Activated T-cell treated with anti-CD3 and anti-CD28 coated beads for 1 hour (primary cell): ENCODE measurements around the gene CSNK2B.
"Not testable (repeated sequence)": the region's sequence is repeated elsewhere in the genome, so short reads cannot be mapped to it uniquely, and the experiment has no call there.

Source experiments
- DNase-seq: peaks from one replicate; pipeline ENCODE4 v3.0.0-alpha.2; 2020; ENCODE audit warnings: low read depth

Gene CSNK2B

DNA sequence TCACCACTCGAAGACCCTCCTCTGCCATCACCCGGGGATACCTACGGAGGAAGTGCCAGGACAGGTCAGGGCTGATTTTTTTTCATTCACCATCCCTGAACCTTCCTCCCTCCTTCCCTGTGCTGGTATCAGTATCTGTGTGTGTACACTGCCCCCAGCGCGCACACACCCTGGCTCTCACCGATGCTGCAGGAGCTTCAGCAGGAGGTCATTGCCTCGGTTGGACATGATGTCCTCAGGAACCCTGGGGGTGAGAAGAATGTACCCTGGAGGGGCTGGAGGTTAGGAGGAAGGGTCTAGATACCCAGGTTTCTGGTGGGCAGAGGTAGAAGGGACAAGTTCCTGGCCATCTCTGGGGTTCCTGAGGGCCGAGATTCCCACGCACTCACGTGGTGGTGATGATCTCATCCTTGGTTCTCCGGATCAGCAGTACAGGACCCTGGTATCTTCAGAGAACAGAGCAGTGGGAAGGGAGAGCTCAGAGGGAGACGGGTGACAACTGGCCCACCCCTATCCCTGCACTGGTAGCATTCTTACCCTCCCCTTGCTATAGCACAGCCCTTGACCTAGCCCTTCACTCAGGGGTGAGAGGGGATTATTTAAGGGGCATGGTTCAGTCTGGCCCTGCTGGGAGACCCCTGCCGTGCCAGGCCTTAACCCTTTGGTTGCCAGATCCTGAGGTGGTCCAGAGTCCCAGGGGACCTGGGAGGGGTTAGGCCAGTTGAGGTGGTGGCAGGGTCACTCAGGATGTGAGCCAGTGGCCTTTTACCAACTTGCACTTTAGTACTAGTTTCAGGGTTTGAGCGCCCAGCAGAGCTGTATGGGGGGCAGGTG is 22.2 kb downstream of the CSNK2B start:
- no peak for DNase-seq

DNA sequence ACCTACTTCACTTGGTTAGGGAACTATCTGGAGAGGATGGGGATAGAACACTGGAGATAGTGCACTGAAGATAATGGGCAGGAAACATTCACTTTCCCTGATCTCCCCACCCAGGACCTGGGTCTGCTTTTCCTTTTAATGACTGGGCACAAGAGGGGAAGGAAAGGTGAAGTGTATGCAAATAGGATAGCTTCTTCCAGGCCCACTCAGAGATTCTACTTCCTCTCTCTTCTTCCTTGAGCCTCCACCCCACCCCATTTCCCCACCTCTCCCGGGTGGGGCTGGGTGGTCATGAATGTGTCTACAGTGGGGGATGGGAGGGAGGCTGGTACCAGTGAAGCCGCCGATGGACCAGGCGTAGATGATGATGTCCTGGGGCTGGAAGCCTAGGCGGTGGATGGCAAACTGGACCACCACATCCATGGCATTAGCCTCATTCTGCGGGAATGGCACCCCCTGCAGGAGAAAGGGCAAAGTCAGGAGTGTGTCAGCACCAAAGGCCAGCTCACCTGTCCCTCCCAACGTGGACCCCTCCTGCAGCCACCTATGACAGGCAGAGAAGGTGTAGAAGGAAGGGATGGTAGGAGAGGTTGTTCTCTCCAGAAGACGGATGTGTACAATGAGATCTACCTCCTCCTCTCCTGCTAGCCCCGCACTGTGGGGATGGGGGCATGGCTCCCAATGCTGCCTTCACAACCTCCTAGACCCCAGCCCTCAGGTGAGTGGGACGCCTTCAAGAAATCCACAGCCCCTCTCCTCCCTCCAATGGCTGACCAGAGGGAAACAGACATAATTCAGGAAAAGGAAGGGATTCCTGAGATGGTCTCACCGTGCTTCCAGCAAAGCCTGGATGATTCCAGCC is 23.6 kb downstream of the CSNK2B start:
- DNase-seq, result no peak

DNA sequence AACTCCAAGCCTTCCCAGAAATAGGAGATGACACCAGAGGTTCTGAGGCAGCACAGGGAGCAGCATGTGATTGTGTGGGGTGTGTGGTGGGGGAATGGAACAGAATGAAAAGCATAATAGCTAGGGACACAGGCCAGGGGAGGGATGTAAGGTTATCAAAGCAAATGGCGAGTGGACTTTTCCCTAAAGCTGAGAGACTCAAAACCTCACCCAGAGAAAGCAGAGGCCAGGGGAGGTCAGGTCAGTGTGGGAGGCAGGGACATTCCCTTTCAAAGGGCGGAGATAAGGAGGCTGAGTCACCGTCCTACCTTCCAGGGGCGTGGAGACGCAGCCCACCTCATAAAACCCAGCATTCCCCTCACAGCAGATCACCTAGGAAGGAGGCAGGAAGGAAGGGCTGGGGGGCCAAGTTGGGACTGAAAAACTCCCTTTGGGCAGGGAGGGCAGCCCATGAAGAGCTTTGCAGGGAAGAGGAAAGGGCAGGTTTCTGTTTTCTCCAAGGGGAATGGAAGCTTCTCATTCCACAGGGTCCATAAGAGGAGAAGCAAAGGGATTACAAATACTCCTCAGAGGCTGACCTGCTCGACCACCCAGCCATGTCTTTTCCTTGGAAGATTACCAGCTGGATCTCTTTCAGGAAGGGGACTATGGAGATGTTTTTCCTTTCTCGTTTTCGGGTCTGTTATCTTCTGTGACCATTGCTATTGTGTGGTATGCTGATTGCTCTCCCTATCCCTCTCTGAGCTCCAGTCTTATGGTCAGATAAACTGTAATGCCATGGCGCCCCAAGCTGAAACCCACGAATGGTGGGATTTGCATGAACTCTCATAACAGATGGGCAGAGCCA is 24.6 kb downstream of the CSNK2B start:
- no peak for DNase-seq

DNA sequence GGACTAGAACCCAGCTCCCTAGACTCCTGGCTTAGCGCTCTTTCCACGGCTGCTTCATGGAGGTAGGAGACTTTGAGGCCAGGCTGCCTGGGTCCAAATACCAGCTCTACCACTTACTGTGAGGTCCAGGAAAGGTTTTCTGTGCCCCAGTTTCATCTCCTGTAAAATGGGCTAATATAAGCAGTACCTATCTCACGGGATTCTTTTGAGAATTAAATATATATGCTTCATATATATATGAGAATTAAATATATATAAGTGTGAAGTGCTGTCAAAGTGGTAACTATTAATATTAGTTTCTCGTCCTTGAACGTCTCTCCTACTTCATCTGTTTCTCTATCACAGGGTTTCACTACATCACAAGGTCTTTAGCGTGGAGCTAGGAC is 25.2 kb downstream of the CSNK2B start:
- DNase-seq, result no peak

DNA sequence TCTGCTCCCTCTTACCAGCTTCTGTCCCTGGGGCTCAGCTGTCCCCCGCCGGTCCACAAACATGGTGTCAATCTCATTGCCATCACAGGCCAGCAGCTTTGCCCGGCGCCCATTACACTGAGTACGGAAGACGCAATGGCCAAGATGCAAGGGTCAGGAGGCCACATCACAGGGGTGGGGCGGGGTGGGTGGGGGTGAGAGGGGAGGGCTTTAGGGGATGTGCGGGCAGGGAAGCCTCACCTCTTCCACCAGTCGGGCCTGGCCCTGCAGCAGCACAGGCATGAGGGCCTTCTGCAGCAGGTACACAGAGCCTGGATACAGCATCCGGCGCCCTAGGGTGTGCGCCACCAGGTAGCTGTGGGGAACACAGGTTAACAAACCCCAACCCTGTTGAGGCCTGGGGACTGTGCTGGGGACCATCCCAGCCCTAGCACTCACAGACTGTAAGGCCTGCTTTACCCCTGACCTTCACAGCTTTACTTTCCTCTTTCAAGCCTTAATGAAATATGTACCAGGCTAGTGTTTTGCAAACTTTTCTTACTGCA is 25.8 kb downstream of the CSNK2B start:
- no peak for DNase-seq

DNA sequence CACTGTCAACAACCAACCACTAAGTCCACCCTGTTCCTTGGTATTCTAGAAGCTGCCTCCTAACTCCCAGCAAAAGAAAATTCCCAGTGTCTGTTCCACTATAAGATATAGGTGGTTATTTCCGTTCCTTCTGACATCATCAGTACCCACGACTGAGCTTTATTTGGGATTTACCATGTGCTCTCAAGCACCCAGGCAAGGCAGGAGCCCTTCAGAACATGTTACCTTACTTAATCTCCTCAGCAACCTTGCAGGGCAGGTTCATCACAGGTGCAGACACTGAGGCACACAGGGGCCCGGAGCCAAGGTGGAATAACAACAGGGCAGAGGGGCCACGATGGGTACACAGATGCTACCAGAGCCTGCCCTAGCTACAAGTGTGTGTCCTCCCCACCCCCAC is 26.5 kb downstream of the CSNK2B start:
- no peak for DNase-seq

DNA sequence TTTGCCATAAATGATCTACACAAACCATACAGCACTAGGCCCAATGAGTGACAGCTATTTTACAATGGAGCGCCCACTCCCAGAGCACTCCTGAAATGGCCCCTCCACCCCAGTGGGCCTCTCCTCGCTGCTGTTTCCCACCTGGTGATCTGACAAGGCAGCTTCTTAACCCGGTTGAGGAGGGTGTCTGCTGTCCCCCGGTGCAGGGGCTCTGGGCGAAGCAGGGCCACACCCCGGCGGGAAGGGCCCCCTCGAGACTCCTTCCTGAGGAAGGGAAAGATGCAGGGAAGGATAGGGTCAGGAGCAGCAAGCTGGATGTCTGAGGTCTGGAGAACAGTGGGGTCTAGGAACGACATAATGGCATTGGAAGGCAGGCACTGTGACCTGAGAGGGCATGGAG is 27.0 kb downstream of the CSNK2B start:
- DNase-seq, result no peak

DNA sequence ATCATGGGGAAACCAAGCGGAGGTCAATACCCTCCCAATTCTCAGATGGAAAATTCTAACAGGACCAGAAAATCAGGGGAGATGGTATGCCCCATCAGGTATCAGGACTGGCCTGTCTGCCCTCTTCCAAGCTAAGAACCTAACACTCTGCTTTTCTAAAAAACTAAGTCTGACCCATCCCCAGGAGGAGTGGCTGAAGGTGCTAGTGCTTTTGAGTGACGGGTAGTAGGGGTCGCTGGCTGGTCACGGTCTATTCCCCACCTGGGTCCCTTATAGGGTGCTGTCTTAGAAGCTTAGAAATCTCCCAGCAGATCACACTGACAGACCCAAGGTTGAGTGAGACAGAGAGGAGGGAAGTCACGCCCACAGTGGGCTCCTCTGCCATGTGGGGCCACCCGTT is 27.7 kb downstream of the CSNK2B start:
- no peak for DNase-seq

DNA sequence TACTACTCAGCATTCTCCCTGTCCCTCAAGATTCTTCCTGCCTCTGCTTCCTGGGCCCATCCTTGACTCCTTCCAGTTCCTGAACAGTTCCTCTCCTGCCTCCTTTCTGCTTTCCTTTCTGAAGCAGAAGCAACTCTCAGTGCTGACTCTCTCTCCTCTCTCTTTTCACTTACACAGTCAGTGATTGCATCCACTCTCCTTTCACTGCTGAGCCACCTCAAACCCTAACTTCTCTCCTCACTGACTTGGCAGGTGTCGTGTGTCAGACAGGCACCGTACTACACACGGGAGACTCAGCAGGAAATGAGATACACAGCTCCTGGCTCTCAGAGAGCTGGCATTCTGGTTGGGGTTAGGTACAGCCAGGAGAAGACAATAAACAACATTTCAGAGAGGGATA is 31.7 kb downstream of the CSNK2B start:
- DNase-seq, result no peak

DNA sequence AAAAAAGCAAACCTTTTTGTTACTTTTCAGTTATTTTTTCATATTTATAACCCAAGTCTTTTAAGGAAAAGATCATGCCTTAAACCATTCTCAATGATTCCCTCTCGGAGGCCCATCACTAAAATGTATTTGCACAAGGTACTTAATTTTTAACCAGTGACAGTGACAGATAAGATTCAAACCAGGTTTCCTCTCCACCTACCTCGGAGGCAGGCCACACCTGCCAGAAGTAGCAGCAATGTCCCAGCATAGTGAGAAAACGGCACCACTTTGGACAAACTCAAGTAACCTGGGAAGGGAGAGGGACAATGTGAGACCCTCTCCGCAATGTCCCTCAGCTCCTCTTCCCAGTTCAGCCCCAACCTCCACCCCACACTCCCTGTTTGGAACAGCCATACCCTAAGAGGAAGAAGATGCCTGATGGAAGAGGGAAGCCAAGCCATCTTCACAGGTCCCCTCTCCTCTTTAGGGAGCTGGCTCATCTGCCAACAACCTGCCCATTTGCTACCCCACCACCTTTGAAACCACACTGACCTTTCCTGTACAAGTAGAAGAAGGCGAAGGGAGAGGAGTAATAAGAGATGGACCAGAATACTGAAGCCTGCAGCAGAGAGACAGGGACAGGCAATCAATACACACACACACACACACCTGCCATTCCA is 35.0 kb downstream of the CSNK2B start:
- no peak for DNase-seq

DNA sequence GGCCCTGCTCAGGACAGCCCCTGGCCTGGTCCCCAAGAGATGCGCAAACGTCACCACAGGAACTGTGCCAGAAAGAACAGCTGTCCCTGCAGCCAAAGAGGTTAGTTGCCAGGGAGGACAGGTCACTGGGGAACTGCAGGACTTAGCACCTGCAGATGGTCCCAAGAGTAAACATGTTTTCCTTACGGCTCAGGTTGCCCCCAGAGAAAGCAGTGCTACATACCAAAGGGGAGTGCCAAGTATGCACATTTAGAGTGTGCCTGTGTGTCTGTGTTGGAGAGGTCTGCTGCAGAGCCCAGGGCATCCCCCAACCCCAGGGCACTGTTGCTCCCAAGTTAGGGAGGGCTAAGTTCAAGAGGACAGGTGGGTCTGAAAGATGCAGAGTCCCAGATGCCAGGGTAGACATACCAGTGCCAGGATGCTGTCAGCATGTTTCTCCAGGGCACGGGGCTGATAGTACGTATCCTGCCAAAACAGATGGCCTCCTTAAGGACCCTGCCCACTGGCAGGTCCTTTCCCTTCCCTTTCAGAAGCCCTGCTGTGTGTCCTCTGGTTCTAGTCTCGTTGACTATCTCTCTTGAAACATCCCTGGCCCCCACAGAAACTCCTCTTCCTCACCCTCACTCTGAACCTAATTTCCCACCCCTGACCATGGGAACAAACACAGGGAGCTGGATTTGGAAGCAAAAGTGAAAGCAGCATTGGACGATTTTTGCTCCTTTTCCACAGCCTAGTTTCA is 36.0 kb downstream of the CSNK2B start:
- no peak for DNase-seq

DNA sequence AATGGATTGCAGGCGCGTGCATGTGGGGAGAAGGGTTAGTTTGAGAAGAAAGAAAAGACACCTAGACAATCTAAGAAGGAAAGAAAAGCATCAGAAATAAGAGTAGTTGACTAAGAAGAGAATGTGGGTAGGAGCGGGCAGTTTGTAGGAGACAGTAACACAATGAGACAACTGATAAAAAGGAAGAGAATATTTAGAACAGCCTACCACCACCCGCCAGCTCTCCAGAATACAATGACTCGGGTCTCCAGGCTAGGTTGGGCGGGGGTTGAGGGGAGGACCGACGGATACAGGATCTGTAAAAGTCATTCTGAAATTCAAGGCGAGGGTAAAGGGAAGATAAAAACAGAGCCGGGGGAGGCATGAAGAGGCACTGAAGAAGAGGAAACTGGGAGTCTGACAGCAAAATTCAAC is 36.5 kb downstream of the CSNK2B start:
- no peak for DNase-seq

DNA sequence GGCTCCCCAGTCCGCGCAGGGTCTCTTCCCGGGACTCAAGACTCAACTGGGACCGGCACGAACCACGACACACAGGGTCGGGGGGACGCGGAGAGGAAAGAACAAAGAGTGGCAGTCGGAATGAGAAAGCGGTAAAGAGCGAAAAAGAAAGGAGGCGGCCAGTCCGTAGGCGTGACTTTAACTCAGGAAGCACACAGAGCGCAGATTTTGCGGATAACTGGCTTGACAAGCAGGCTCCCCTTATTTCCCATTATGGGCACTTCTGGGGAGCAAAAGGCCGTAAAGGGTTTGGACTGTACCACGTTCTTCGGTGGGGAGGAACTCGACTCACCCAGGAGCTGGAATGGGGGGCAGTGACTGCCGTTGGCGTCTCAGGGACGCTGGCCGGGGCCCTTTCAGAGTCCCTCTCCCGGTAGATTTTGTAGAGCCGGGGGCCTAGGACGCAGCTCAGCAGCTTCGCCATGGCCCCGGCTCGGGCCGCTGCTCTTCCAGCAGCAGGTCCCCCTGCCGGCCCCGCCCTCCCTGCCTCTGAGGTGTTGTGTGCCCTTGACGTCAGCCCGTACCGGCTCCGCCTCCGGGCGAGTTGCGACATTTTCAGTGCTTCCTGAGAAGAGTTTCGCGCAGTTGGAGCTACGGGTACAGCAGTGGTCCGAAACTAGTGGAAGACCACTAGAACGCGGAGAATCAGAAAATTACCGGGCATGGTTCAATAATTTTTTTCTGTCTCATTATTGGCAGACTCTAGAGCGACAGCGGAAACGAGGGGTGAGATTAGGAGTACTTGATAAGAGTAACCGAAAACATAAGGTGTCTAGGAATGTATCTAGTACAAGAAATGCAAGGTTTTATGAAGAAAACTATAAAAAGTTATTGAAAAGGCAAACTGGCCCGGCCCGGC is 37.2 kb downstream of the CSNK2B start, which contains the start of gene ABHD16A:
Gene ABHD16A, minus strand, starts transcription at position 506 of the 898 bp plus-strand sequence. Its CDS starts 43 bp downstream, at position 463.
- DNase-seq, result peak; percentile 96

DNA sequence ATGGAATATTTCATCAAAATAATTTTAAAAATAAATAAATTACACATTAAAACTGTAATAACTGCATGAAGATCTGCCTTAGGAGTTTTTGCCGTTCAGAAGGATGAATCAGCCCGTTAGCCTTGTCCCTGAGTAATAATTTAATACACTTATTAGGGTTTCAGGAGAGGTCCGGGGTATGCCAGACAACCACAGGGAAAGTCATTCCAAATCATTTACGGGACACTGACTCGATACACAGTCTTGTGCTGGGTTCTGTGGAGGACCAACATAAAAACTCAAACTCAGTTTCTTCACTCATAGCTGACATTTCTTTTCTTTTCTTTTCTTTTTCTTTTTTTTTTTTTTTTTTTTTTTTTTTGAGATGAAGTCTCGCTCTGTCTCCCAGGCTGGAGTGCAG is 40.1 kb downstream of the CSNK2B start:
- no peak for DNase-seq

DNA sequence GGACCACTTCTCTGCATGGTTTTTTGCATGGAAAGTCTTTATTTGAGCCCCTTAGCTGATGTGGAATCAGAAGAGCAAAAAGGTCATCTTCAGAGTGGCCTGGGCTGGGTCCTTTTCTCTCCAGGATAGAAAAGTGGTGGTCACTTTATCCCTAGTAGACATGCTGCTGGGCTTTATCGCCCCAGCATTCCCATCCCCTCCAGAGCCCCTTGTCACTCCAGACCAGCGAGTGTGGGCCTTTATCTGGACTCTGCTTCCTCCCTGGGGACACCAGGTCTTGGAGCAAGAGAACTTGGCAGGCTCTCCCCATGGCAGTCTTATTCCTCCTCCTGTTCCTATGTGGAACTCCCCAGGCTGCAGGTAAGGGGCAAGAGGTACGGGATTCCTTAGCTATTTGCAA is 40.7 kb downstream of the CSNK2B start, which contains the start of gene LY6G6F:
Gene LY6G6F, plus strand, starts transcription at position 268 of the 400 bp plus-strand sequence. Its CDS starts 41 bp downstream, at position 309.
- DNase-seq, result no peak

DNA sequence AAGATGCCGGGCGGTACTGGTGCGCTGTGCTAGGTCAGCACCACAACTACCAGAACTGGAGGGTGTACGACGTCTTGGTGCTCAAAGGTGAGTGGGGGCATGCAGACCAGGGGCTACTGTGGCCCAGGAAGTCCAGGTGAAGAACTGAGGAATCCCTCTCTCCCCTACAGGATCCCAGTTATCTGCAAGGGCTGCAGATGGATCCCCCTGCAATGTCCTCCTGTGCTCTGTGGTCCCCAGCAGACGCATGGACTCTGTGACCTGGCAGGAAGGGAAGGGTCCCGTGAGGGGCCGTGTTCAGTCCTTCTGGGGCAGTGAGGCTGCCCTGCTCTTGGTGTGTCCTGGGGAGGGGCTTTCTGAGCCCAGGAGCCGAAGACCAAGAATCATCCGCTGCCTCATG is 41.8 kb downstream of the CSNK2B start:
- DNase-seq, result no peak

DNA sequence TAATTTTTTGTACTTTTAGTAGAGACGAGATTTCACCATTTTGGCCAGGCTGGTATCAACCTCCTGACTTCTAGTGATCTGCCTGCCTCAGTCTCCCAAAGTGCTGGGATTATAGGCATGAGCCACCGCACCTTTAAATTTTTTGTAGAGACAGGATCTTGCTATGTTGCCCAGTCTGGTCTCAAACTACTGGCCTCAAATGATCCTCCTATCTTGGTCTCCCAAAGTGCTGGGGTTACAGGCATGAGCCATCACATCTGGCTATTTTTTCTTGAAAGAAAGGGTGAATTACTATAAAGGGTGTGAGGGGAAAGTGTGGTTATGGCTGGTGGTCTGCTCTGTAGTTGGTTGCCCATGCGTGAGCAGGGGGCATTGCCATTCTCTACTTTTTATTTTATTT is 42.3 kb downstream of the CSNK2B start:
- no peak for DNase-seq

DNA sequence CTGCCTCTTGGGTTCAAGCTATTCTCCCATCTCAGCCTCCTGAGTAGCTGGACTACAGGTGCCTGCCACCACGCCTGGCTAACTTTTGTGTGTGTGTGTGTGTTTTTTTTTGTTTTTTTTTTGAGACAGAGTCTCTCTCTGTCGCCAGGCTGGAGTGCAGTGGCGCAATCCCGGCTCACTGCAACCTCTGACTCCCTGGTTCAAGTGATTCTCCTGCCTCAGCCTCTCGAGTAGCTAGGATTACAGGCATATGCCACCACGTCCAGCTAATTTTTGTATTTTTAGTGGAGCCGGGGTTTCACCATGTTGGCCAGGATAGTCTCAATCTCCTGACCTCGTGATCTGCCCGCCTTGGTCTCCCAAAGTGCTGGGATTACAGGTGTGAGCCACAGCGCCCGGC is 43.3 kb downstream of the CSNK2B start:
- DNase-seq, result not testable (repeated sequence)

DNA sequence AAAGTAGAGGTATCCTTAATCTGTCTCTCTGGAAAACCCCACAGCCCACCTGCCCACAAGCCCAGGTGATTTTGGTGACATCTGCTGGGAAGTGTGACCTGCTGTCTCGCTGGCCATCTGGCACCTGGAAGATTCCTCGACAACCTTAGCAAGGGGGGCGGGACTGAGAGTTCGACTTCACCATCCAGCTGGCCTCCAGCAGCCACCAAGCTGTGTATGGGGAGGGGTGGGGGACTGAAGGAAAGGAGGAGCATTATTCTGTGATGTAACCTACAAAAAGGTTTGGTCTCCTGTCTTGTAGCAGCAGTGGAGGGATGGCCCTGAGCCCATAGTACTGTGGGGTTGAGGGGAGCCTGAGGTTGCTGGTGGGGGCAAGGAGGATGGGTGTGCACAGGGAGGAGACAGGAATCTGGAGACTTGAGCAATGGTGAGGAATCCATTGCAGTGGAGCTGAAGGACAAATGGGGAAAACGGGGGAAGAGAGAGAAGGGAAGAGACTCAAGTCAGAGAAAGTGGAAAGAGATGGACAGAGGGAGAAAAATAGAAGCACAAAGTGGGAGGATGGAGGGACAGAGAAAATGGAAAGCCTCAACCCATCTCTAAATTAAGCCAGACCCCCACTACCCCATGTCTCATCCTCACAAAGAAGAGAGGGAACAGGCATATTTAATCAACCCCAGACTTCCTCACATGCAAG is 44.8 kb downstream of the CSNK2B start:
- DNase-seq, result no peak
